HL-60/S4 treated with retinoic acid at 250 ng/mL for 4 days and 3 days (cell line): ENCODE measurements around the gene PSMD3.

Experiments
- in situ Hi-C: fragments of 300-500 bp; cut with MboI; formaldehyde crosslinking; loops from 2 replicates; pipeline ENCODE4 v1.7.0; 2022; ENCODE audit warnings: low sequenced_read_pairs

The PSMD3 gene

GRCh38 chr17:40041196-40041595 is 60.6 kb downstream of the PSMD3 start:
- in situ Hi-C loops, result no loop called here
